ENCODE measurements around the gene ARHGAP26.
"Not testable (repeated sequence)": the region's sequence is repeated elsewhere in the genome, so short reads cannot be mapped to it uniquely, and the experiment has no call there.

Gene ARHGAP26

DNA sequence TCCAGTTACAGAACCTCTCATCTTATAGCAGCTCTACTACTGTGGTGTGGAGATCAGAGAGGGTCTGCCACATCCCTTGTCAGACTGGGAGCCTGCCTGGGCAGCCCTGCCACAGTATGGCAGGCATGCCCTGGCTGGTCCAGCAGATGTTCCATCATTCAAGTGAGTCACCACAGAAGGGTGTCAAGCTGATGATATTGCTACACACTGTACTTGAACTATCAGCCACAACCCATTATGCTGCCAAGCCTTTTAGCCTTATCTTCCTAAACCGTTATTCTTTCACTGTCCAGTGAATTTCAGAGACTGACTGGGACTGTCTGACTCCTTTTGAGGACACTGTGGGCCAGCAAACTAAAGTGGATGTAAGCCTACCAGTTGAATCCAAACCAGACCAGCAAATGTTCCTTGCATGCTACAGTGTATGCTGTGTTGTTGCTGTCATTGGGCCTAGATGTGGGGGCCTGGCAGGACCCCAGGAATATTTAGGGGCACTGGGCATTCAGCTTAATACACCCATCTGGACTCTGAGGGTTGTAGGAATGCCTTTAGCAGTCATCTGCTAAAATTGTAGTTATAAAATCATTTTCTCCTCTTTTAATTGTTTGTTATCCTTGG is 430.7 kb downstream of the ARHGAP26 start:
- DNase-seq: no peak

- no peak for DNase-seq
These were observed 431.4 kb downstream of the ARHGAP26 start for GRCh38 chr5:143201589-143201988.

DNA sequence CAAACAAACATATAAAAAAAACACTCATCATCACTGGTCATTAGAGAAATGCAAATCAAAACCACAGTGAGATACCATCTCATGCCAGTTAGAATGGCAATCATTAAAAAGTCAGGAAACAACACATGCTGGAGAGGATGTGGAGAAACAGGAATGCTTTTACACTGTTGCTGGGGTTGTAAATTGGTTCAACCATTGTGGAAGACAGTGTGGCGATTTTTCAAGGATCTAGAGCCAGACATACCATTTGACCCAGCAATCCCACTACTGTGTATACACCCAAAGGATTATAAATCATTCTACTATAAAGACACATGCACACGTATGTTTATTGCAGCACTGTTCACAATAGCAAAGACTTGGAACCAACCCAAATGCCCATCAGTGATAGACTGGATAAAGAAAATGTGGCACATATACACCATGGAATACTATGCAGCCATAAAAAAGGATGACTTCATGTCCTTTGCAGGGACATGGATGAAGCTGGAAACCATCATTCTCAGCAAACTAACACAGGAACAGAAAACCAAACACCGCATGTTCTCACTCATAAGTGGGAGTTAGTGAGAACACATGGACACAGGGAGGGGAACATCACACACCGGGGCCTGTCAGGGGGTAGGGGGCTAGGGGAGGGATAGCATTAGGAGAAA is 433.3 kb downstream of the ARHGAP26 start:
- not testable (repeated sequence) for DNase-seq

DNA sequence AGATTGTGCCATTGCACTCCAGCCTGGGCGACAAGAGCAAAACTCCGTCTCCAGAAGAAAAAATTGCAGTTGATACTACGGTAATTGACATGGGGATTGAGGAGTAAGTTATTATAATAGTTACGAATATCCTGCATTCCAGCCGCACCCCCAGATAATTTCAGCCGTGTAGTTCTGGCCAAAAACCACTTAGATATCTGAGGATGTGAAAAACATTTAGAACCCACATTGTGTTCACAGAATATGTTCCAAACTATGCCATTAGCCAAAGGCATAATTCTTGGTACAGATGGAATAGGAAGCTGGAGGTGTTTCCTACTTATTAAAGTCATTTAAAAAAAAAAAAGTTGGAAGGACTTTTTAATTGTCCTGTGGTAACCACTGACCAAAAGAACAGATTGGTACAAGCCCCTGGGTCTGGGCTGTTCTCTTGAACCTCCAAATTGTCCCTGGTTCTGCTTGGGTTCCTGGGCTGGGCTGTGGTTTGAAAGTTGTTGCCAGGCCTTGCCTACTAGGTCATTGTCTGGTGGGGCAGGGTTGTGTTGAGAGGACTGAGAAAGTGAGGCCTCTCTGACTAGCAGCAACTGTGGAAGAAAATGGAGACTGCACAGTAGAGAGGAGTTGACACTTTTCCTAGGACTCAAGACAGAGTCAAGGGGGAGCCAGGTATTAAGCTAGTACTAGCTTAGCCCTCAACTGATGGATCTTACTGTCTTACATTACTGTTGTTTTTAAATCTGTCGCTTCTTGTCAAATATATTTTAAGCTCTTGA is 434.5 kb downstream of the ARHGAP26 start:
- no peak for DNase-seq

DNA sequence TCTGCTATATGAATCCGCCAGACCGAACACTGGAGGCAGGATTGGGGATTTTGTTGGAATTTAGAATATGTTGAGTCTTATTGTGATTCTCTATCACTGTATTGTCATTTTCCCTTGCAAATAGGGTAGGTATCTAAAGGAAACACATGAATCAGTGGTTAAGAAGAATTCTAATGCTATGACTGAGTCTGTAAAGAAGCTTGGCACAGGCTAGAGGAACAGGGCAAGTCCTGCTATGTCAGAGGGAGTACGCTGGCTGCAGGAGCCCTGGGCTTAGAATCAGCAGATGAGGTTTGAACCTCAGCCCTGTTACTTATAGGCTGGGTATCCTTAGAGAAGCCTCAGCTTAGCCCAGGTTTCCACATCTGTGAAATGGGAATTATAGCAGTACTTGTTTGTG is 435.2 kb downstream of the ARHGAP26 start:
- DNase-seq: no peak

- DNase-seq: no peak
These were observed 435.7 kb downstream of the ARHGAP26 start for GRCh38 chr5:143205883-143206195.

- no peak for DNase-seq
These were observed 436.2 kb downstream of the ARHGAP26 start for GRCh38 chr5:143206196-143207053.

- DNase-seq: no peak
These were observed 436.9 kb downstream of the ARHGAP26 start for GRCh38 chr5:143207058-143207457.

- DNase-seq: no peak
These were observed 437.6 kb downstream of the ARHGAP26 start for GRCh38 chr5:143207563-143208364.

DNA sequence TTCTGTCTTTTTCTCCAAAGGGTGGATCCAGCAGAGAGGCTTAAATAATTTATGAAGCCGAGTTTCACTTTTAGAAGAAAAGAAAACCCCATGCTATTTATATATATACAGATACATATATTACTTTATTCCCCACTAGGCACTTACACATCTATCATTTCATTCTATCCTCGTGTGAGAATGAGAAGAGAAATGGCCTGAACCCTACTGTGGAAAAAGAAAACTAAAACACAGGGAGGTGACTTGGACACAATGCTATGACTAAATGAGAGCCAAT is 438.1 kb downstream of the ARHGAP26 start:
- no peak for DNase-seq

DNA sequence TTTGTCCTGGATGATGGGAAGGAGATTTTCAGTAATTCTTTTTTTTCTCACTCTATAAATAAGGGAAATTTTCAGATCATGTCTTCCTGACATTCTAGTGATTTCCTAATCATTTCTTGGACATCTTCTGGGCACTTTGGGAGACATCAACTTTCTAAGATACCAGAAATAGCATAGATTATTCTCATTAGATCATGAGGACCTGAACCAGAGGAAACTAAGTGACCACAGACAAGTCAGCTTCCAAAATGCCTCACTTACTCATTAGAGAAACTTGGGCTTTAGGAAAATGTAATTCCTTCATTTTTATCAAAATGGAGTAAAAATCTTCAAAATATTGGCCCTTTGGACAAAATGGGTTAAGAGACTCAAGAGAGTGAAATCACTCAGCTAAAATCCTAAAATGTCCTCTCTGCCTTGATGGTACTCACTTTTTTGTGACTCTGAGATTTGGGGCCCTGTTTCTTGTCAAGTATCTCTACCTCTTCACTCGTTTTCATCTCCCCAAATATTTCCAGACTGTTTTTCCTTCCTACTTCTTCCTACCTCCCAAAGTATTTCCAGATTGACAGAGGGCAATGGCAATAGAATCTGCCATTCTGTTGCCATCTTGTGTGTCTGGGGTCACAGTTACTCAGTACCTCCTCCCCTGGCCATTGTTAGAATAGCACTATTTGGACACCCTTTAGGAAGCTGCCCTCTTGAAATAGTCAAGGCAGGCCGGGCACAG is 438.8 kb downstream of the ARHGAP26 start:
- DNase-seq: no peak

GRCh38 chr5:143209881-143210395 is 439.8 kb downstream of the ARHGAP26 start:
- DNase-seq: no peak

DNA sequence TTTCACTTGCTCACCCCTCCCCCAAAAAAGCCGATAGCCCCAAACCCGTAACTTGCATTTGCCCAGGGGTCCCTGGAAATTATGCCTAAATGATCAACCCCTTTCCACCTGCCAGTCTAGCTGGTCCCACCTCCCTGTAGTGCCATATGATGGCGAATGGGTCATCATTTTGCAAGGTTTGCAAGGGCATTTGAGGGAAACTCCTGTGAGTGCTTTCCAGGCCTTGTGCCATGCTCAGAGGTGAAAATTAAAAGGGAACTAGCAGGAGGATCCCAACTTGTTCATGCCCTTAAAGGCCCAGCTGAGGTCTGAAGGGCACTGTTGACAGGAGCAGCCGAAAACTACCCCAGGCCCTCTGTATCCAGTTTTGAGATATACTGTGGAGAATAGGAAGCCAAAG is 440.4 kb downstream of the ARHGAP26 start:
- DNase-seq: no peak

- no peak for DNase-seq
These were observed 442.1 kb downstream of the ARHGAP26 start for GRCh38 chr5:143212261-143212660.

- DNase-seq: no peak
These were observed 443.2 kb downstream of the ARHGAP26 start for GRCh38 chr5:143213231-143213850.

DNA sequence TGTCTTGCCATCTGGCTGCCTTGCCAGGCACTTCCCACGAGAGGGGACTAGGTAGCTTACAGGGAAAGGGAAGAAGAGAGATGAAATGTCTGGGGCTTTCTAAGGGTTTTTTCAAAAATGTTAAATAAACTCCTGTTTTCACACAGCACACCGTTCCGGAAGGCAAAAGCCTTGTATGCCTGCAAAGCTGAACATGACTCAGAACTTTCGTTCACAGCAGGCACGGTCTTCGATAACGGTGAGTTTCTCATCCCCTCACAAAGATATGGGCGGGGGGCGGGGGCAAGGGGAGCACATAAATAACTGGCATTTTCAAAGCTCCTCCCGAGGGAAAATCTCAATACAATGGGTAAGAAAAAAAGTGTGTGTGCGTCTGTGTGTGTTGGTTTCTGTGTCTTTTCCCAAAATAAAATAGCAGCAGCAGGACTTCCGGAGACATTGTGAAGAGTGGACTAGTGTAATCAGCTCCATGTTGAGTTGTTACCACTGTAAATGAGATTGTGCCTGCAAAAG is 443.7 kb downstream of the ARHGAP26 start:
- DNase-seq: no peak

DNA sequence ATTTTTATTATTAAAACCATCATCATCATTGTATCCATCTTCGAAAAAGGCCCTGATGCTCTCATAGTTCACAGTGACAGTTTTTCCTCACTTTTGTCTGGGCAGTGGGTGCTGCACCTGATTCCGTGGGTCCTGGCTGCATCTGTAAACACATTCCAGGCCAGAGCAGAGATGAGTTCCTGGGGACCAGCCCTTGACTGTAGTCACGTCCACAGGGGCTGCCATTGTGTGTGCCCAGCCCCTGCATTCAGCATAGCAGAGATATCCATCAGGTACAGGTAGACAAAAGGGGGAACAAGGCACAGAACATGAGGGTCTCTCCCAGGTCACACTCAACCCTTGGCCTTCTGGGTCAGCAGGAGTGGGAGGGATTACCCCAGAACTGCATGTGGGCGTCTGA is 444.3 kb downstream of the ARHGAP26 start:
- DNase-seq: no peak

DNA sequence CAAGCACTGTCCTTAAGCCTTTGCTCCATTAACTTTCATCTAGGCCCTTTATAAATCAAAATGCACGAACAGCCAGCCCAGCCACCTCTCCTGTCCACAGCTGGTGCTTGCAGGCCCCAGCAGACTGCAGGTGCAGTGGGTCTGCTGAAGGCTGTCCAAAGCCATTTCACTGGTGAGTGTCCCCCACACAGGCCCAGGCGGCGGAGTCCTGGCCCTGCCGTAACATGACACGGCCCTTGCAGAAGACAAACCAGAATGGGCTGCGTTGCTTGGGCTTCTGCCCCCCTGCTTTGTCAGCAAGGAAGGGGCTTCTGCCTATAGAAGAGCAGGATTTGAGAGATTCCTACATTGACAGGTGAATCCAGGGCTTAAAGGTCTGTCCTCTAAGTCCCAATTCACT is 444.7 kb downstream of the ARHGAP26 start:
- no peak for DNase-seq

GRCh38 chr5:143215690-143216089 is 445.5 kb downstream of the ARHGAP26 start:
- DNase-seq: no peak

GRCh38 chr5:143216211-143216610 is 446.0 kb downstream of the ARHGAP26 start:
- DNase-seq: no peak
